K562 (cell line): ENCODE results near the gene GCNA.

Experiments
- BRD4 ChIP-seq: fragments of 200-600 bp; sonication (generic); IDR thresholded peaks from 2 replicates; pipeline ENCODE4 v1.6.1; 2017; ENCODE audit warnings: inconsistent platforms
- CREM ChIP-seq: IDR thresholded peaks from 2 replicates; pipeline ENCODE4 v1.6.1; 2014; ENCODE audit warnings: antibody characterized with exemption, low read depth
- CTCF ChIP-seq, 3 experiments: IDR thresholded peaks in 2 of 3; conservative IDR thresholded peaks in 1 of 3; 2 replicates each; pipeline ENCODE4 v1.5.1; 2011 to 2012; ENCODE audit warnings: low read length in 3 of 3, mild to moderate bottlenecking in 3 of 3, control low read depth in 2 of 3, improper control_type of control experiment in 1 of 3, inconsistent platforms in 1 of 3, low read depth in 1 of 3, mixed read lengths in 1 of 3, moderate library complexity in 1 of 3; ENCODE audit not compliant: insufficient read depth in 2 of 3
- E2F4 ChIP-seq: sonication (generic); formaldehyde crosslinking; IDR thresholded peaks from 2 replicates; pipeline ENCODE4 v1.8.0; 2022; ENCODE audit warnings: mild to moderate bottlenecking, low read depth, missing genetic modification reagents
- POLR2A ChIP-seq: fragments of 450-650 bp; conservative IDR thresholded peaks from 2 replicates; pipeline ENCODE4 v1.6.1; 2016
- SPI1 ChIP-seq: IDR thresholded peaks from 2 replicates; pipeline ENCODE4 v1.6.1; 2011; ENCODE audit warnings: low read depth, low read length, control low read depth, borderline replicate concordance
- YY1 ChIP-seq, 3 experiments: IDR thresholded peaks; 2 replicates each; pipeline ENCODE4 v1.6.1; 2011; ENCODE audit warnings: low read length in 2 of 3, mild to moderate bottlenecking in 2 of 3, moderate library complexity in 2 of 3, borderline replicate concordance in 1 of 3, control low read depth in 1 of 3, low read depth in 1 of 3; ENCODE audit not compliant: insufficient read depth in 3 of 3, insufficient replicate concordance in 2 of 3, control insufficient read depth in 1 of 3, insufficient read length in 1 of 3; ENCODE audit errors: extremely low read depth in 1 of 3
- ZC3H11A ChIP-seq: IDR thresholded peaks from 2 replicates; pipeline ENCODE4 v1.6.1; 2012; ENCODE audit warnings: low read depth, low read length, improper control_type of control experiment
- ZNF23 ChIP-seq: fragments of 250-450 bp; sonication (Bioruptor Pico); IDR thresholded peaks from 2 replicates; pipeline ENCODE4 v1.4.0; 2020; ENCODE audit warnings: mild to moderate bottlenecking

- no peak for TF ChIP-seq POLR2A
- no peak for TF ChIP-seq ZC3H11A
- no peak for TF ChIP-seq YY1 (IDR thresholded peaks at IDR 0.05; ENCODE audit: borderline replicate concordance in 1 of 3, control insufficient read depth in 1 of 3, extremely low read depth in 1 of 3, insufficient read depth in 3 of 3, insufficient read length in 1 of 3, insufficient replicate concordance in 2 of 3, low read depth in 1 of 3, low read length in 2 of 3)
- TF ChIP-seq CREM: no peak
- TF ChIP-seq CTCF (IDR thresholded peaks at IDR 0.05 in 2 of 3, conservative IDR thresholded peaks at IDR 0.05 in 1 of 3; ENCODE audit: insufficient read depth in 2 of 3, low read depth in 1 of 3, low read length in 3 of 3): no peak
- TF ChIP-seq ZNF23 (CRISPR knock-in tag): no peak
- TF ChIP-seq BRD4: no peak
- no peak for TF ChIP-seq SPI1
- TF ChIP-seq E2F4 (CRISPR knock-in tag): no peak
Observed at GRCh38 chrX:71619986-71620385, 41.7 kb downstream of the GCNA start.
